CD4-positive, alpha-beta memory T cell (primary cell): ENCODE results near the gene PCBP1. TPM values are rescaled to one million over a fixed set of nuclear protein-coding genes. Genes with fewer than 3 reads are reported as not detected.
"Not testable (repeated sequence)": the region's sequence is repeated elsewhere in the genome, so short reads cannot be mapped to it uniquely, and the experiment has no call there.

Source experiments
- CTCF ChIA-PET: fragments of 350-600 bp; sonication (Branson Sonifier 250); formaldehyde crosslinking; loops from one replicate; lab custom pipeline; 2021; ENCODE audit warnings: inconsistent platforms; ENCODE audit not compliant: partially characterized antibody; lab: Charles Lee
- POLR2A ChIA-PET: fragments of 350-600 bp; sonication (Branson Sonifier 250); formaldehyde crosslinking; loops from one replicate; lab custom pipeline; 2021; ENCODE audit not compliant: partially characterized antibody; lab: Charles Lee
- DNase-seq, 5 donors: peaks; one replicate each; pipeline versions ENCODE4 v3.0.0 to v3.0.0-alpha.2; 2020 to 2022; ENCODE audit warnings: mixed read lengths in 1 of 5
- H3K27ac ChIP-seq: one replicate; pipeline ENCODE4 v1.7.0; 2013; ENCODE audit warnings: low read depth, low read length
- H3K27me3 ChIP-seq: 2 replicates; pipeline ENCODE4 v1.7.0; 2013; ENCODE audit warnings: mild to moderate bottlenecking, low read length, moderate library complexity; ENCODE audit not compliant: insufficient read depth
- H3K36me3 ChIP-seq: 2 replicates; pipeline ENCODE4 v1.7.0; 2013; ENCODE audit warnings: mild to moderate bottlenecking, low read length, moderate library complexity; ENCODE audit not compliant: insufficient read depth
- H3K4me1 ChIP-seq: 2 replicates; pipeline ENCODE4 v1.7.0; 2013; ENCODE audit warnings: mild to moderate bottlenecking, low read length, moderate library complexity; ENCODE audit not compliant: insufficient read depth
- H3K4me3 ChIP-seq, 2 donors: one replicate each; pipeline ENCODE4 v1.7.0; 2013; ENCODE audit warnings: low read length in 2 of 2, mild to moderate bottlenecking in 1 of 2
- H3K9me3 ChIP-seq, 2 donors: one replicate each; pipeline ENCODE4 v1.7.0; 2013; ENCODE audit warnings: low read length in 2 of 2, control low read depth in 1 of 2; ENCODE audit not compliant: control insufficient read depth in 1 of 2
- H3K27ac Mint-ChIP-seq, 7 donors: one replicate each; pipeline ENCODE4 v1.8.0; 2020 to 2021; ENCODE audit warnings: mixed read lengths in 7 of 7, mild to moderate bottlenecking in 6 of 7, inconsistent platforms in 3 of 7, moderate library complexity in 3 of 7
- H3K27me3 Mint-ChIP-seq, 2 donors: one replicate each; pipeline ENCODE4 v1.8.0; 2020 to 2021; ENCODE audit warnings: mixed read lengths in 2 of 2
- H3K36me3 Mint-ChIP-seq, 2 donors: one replicate each; pipeline ENCODE4 v1.8.0; 2020 to 2021; ENCODE audit warnings: mixed read lengths in 2 of 2, inconsistent platforms in 1 of 2, mild to moderate bottlenecking in 1 of 2
- H3K4me1 Mint-ChIP-seq, 4 donors: one replicate each; pipeline ENCODE4 v1.8.0; 2020 to 2021; ENCODE audit warnings: mixed read lengths in 4 of 4, mild to moderate bottlenecking in 1 of 4
- H3K4me3 Mint-ChIP-seq, 8 donors: one replicate each; pipeline ENCODE4 v1.8.0; 2020 to 2021; ENCODE audit warnings: mixed read lengths in 8 of 8, mild to moderate bottlenecking in 7 of 8, moderate library complexity in 6 of 8, inconsistent platforms in 3 of 8
- H3K9me3 Mint-ChIP-seq, 8 donors: one replicate each; pipeline ENCODE4 v1.8.0; 2020 to 2021; ENCODE audit warnings: mixed read lengths in 8 of 8, mild to moderate bottlenecking in 5 of 8, inconsistent platforms in 3 of 8, moderate library complexity in 1 of 8
- intact Hi-C: fragments of 100-400 bp; cut with micrococcal nuclease; formaldehyde crosslinking; loops from one replicate; pipeline ENCODE4 v1.15.1; 2023
- polyA plus RNA-seq, 2 donors: library from polyadenylated mRNA; unstranded; fragments of 300-500 nt; fragmentation: Illumina TruSeq; gene quantifications; one replicate each; pipeline ENCODE4 v1.2.3, GENCODE V29; 2021
- total RNA-seq, 2 experiments: library from RNA; stranded (reverse); gene quantifications; one replicate each; pipeline ENCODE4 v1.2.3, GENCODE V29; 2021

PCBP1 gene
- total and polyA plus RNA-seq, 4 experiments from 2014 or later = 116 to 383 (median 263) TPM

DNA sequence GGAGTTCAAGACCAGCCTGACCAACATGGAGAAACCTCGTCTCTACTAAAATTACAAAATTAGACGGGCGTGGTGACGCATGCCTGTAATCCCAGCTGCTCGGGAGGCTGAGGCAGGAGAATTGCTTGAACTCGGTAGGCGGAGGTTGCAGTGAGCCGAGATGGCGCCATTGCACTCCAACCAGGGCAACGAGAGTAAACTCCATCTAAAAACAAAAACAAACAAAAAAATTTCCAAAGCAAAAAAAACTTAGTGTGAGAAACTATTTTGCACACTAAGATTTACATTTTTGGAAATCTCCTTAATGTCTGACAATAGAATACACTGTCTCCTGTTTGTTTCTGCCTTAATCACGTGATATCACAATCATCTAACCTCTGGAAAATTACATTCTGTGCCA lies 14.4 kb downstream of the PCBP1 start:
- H3K27ac Mint-ChIP-seq = peak overlapping the region in 1 of 7 donors; percentile 25
- H3K9me3 ChIP-seq, H3K4me3 ChIP-seq, intact Hi-C loops, H3K4me3 Mint-ChIP-seq, H3K27me3 ChIP-seq, DNase-seq, H3K36me3 ChIP-seq, H3K9me3 Mint-ChIP-seq, H3K36me3 Mint-ChIP-seq, H3K27me3 Mint-ChIP-seq, H3K27ac ChIP-seq: not testable (repeated sequence)
- ChIA-PET POLR2A (interaction anchor here (0.8 to 2.1 kb wide), 4 partner anchors 10 to 34 kb away, joined by 3 to 11 read pairs (median 7); partner anchors contain the start of gene PCBP1), CTCF (interaction anchor here (1.4 kb wide), 1 partner anchor 21 kb away, joined by 4 read pairs; no protein-coding TSS in a partner anchor)
- H3K4me1 ChIP-seq = peaks cover 28% of the 10 kb centered on the region
- peaks cover 20 to 36% (median 27%) of the 10 kb centered on the region in 4 donors for H3K4me1 Mint-ChIP-seq

GRCh38 chr2:70102323-70102905 lies 15.1 kb downstream of the PCBP1 start:
- Mint-ChIP-seq H3K27ac (peak overlapping the region in 5 of 7 donors; percentile 21 to 87 (median 64)), H3K4me1 (peaks cover 23 to 42% (median 32%) of the 10 kb centered on the region in 4 donors), H3K4me3 (peak overlapping the region in 2 of 8 donors; percentile 35 to 58)
- H3K36me3 ChIP-seq, intact Hi-C loops, H3K9me3 Mint-ChIP-seq, H3K27ac ChIP-seq, H3K36me3 Mint-ChIP-seq, DNase-seq, H3K9me3 ChIP-seq, H3K27me3 Mint-ChIP-seq, H3K4me3 ChIP-seq, H3K27me3 ChIP-seq, CTCF ChIA-PET: not testable (repeated sequence)
- peaks cover 28% of the 10 kb centered on the region for H3K4me1 ChIP-seq
- POLR2A ChIA-PET = interaction anchor here (0.8 to 2.1 kb wide), 2 partner anchors 13 to 15 kb away, joined by 3 to 10 read pairs; partner anchors contain the start of gene PCBP1

GRCh38 chr2:70103531-70104061 lies 16.3 kb downstream of the PCBP1 start:
- H3K9me3 ChIP-seq = no peaks in the 10 kb centered on the region
- no peaks in the 10 kb centered on the region for H3K36me3 ChIP-seq
- POLR2A ChIA-PET = interaction anchor here (1.0 to 11.0 kb wide), 9 partner anchors 12 to 189 kb away, joined by 3 to 481 read pairs (median 13); partner anchors contain the start of genes MXD1 and PCBP1
- Mint-ChIP-seq H3K27ac (peak overlapping the region; percentile 82 to 95 (median 92)), H3K9me3 (peaks cover 0 to 1% (median 0%) of the 10 kb centered on the region in 8 donors), H3K27me3 (no peaks in the 10 kb centered on the region), H3K36me3 (no peaks in the 10 kb centered on the region), H3K4me3 (peak overlapping the region; percentile 62 to 82 (median 76)), H3K4me1 (peaks cover 28 to 52% (median 40%) of the 10 kb centered on the region in 4 donors)
- no peaks in the 10 kb centered on the region for H3K27me3 ChIP-seq
- H3K4me3 ChIP-seq = peak overlapping the region in 1 of 2 donors; percentile 23
- peak overlapping the region; percentile 57 for H3K27ac ChIP-seq
- CTCF ChIA-PET = interaction anchor here (0.9 to 2.5 kb wide), 8 partner anchors 9 to 40 kb away, joined by 3 to 15 read pairs (median 8); no protein-coding TSS in a partner anchor
- DNase-seq = peak in 3 of 5 donors; percentile 37 to 50 (median 39)
- H3K4me1 ChIP-seq = peaks cover 38% of the 10 kb centered on the region
- intact Hi-C loops = loop anchor here (1.0 kb wide), 3 partner anchors 8 to 39 kb away; no protein-coding TSS in a partner anchor

DNA sequence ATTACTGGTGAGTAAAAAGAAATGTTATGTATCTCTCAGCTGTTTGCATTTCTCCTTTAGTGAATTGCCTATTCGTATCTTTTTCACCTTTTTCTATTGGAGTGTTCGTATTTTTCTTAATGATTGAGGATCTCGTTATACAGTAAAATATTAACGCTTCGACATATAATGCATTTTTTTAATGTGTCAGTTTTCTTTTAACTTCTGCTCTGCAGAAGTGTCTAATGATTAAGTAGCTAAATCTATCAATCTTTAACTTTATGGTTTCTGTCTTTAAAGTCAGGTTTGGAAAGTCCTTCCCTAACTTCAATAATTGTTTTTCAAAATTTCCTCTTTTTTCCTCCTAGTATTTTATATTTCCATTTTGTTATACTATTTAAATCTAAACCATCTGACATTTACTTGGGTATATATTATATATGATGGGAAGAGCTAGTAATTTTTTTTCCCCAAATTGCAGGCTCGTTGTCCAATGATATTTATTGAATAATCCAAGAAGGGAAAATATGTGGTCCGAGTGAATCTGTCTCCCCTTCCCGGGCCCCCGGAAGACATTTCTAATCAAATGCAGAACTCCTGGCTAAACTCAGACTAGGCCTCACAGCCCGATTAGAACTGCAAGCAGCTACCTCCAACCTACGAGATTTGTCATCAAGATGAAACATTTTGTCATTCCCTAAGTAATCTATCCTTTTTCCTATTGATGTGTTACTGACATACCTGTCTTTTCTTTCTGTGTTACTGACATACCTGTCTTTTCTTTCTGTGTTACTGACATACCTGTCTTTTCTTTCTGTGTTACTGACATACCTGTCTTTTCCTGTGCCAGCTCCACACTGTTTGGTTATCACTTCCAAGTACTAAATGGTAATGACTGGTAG lies 17.2 kb downstream of the PCBP1 start:
- no peaks in the 10 kb centered on the region for H3K27me3 Mint-ChIP-seq
- H3K4me1 ChIP-seq = peaks cover 47% of the 10 kb centered on the region
- no peaks in the 10 kb centered on the region for H3K9me3 ChIP-seq
- H3K4me1 Mint-ChIP-seq = peaks cover 31 to 61% (median 46%) of the 10 kb centered on the region in 4 donors
- POLR2A ChIA-PET = interaction anchor here (0.8 to 11.0 kb wide), 11 partner anchors 12 to 190 kb away, joined by 3 to 481 read pairs (median 7); partner anchors contain the start of genes MXD1 and PCBP1
- CTCF ChIA-PET = interaction anchor here (1.1 to 2.5 kb wide), 9 partner anchors 9 to 39 kb away, joined by 3 to 15 read pairs (median 7); no protein-coding TSS in a partner anchor
- peak in 2 of 5 donors; percentile 32 for DNase-seq
- peak overlapping the region; percentile 57 for H3K27ac ChIP-seq
- no peaks in the 10 kb centered on the region for H3K27me3 ChIP-seq
- H3K9me3 Mint-ChIP-seq = peaks cover 0 to 1% (median 0%) of the 10 kb centered on the region in 8 donors
- no peaks in the 10 kb centered on the region for H3K36me3 Mint-ChIP-seq
- intact Hi-C loops = loop anchor here (1.0 kb wide), 2 partner anchors 9 to 38 kb away; no protein-coding TSS in a partner anchor
- peak overlapping the region in 1 of 2 donors; percentile 23 for H3K4me3 ChIP-seq
- no peaks in the 10 kb centered on the region for H3K36me3 ChIP-seq
- H3K27ac Mint-ChIP-seq = peak overlapping the region; percentile 87 to 95 (median 94)
- peak overlapping the region; percentile 62 to 82 (median 78) for H3K4me3 Mint-ChIP-seq

- not testable (repeated sequence) for H3K4me3 Mint-ChIP-seq
- POLR2A ChIA-PET = interaction anchor here (1.3 to 11.0 kb wide), 6 partner anchors 10 to 36 kb away, joined by 5 to 481 read pairs (median 61); partner anchors contain the start of gene PCBP1
Measured at GRCh38 chr2:70106138-70106537, 18.9 kb downstream of the PCBP1 start.

DNA sequence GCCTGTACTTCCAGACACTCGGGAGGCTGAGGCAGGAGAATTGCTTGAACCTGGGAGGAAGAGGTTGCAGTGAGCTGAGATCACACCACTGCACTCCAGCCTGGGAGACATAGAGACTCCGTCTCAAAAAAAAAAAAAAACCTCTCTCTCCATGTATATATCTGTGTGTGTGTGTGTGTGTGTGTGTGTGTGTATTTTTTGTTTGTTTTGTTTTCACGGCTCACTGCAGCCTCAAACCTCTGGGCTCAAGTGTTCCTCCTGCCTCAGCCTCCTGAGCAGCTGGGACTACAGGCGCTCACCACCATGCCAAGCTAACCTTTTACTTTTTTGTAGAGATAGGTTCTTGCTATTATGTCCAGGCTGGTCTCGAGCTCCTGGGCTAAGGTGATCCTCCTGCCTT lies 23.1 kb downstream of the PCBP1 start:
- not testable (repeated sequence) for H3K27me3 Mint-ChIP-seq

More at GRCh38 chr2:70106138-70106537, 18.9 kb downstream of the PCBP1 start:
- DNase-seq, H3K27me3 ChIP-seq, H3K36me3 ChIP-seq, intact Hi-C loops, H3K9me3 ChIP-seq, H3K9me3 Mint-ChIP-seq, H3K27me3 Mint-ChIP-seq, H3K4me3 ChIP-seq, H3K36me3 Mint-ChIP-seq, H3K27ac ChIP-seq: not testable (repeated sequence)
- peaks cover 62% of the 10 kb centered on the region for H3K4me1 ChIP-seq
- H3K4me1 Mint-ChIP-seq = peaks cover 37 to 76% (median 55%) of the 10 kb centered on the region in 4 donors
- CTCF ChIA-PET = interaction anchor here (0.7 to 1.2 kb wide), 3 partner anchors 11 to 37 kb away, joined by 3 read pairs; no protein-coding TSS in a partner anchor
- peak overlapping the region in 3 of 7 donors; percentile 24 to 47 (median 31) for H3K27ac Mint-ChIP-seq

More for the DNA sequence above, 23.1 kb downstream of the PCBP1 start:
- Histone ChIP-seq H3K27ac (peak overlapping the region; percentile 77), H3K4me1 (peaks cover 53% of the 10 kb centered on the region)
- POLR2A ChIA-PET = interaction anchor here (0.7 to 11.0 kb wide), 6 partner anchors 14 to 217 kb away, joined by 5 to 481 read pairs (median 140); partner anchors contain the start of genes PCBP1 and SNRNP27
- Mint-ChIP-seq H3K4me1 (peaks cover 27 to 60% (median 47%) of the 10 kb centered on the region in 4 donors), H3K27ac (peak overlapping the region in 6 of 7 donors; percentile 93 to 98 (median 96)), H3K4me3 (peak overlapping the region in 1 of 8 donors; percentile 13)
- H3K36me3 ChIP-seq, H3K36me3 Mint-ChIP-seq, DNase-seq, H3K9me3 ChIP-seq, intact Hi-C loops, H3K4me3 ChIP-seq, H3K27me3 ChIP-seq, H3K9me3 Mint-ChIP-seq: not testable (repeated sequence)
- CTCF ChIA-PET = interaction anchor here (0.9 to 2.0 kb wide), 5 partner anchors 12 to 196 kb away, joined by 3 to 8 read pairs (median 4); no protein-coding TSS in a partner anchor
